CD14-positive monocyte (primary cell): ENCODE data around the gene CRYBA4. TPM values are rescaled to one million over a fixed set of nuclear protein-coding genes. Genes with fewer than 3 reads are reported as not detected.

Experiments
- DNase-seq, 3 donors: peaks; one replicate each; pipeline ENCODE4 v3.0.0-alpha.2; 2011 to 2022
- H2AFZ ChIP-seq: 2 replicates; pipeline ENCODE4 v1.6.0; 2012; ENCODE audit warnings: mild to moderate bottlenecking, low read depth, low read length, inconsistent platforms; ENCODE audit not compliant: insufficient read depth, poor library complexity, severe bottlenecking
- H3K27ac ChIP-seq, 2 donors: 1 replicate in 1 of 2; 2 replicates in 1 of 2; pipeline ENCODE4 v1.5.1; 2012 to 2013; ENCODE audit warnings: low read length in 2 of 2, control low read depth in 1 of 2, inconsistent platforms in 1 of 2, low read depth in 1 of 2, mild to moderate bottlenecking in 1 of 2
- H3K27me3 ChIP-seq, 2 donors: one replicate each; pipeline versions ENCODE4 v1.6.0 to v1.6.1; 2011 to 2013; ENCODE audit warnings: low read length in 2 of 2; ENCODE audit not compliant: control insufficient read depth in 2 of 2, insufficient read depth in 2 of 2
- H3K36me3 ChIP-seq, 2 donors: replicated peaks in 1 of 2; 1 replicate in 1 of 2; 2 replicates in 1 of 2; pipeline versions ENCODE4 v1.5.1 to v1.6.1; 2012 to 2013; ENCODE audit warnings: low read length in 2 of 2, control low read depth in 1 of 2, inconsistent platforms in 1 of 2, mild to moderate bottlenecking in 1 of 2; ENCODE audit not compliant: insufficient read depth in 2 of 2, control insufficient read depth in 1 of 2
- H3K4me1 ChIP-seq, 2 donors: 1 replicate in 1 of 2; 2 replicates in 1 of 2; pipeline versions ENCODE4 v1.5.1 to v1.6.1; 2012 to 2013; ENCODE audit warnings: low read length in 2 of 2, control low read depth in 1 of 2, inconsistent platforms in 1 of 2, mild to moderate bottlenecking in 1 of 2, moderate library complexity in 1 of 2; ENCODE audit not compliant: insufficient read depth in 2 of 2, control insufficient read depth in 1 of 2
- H3K4me2 ChIP-seq: replicated peaks from 2 replicates; pipeline ENCODE3; 2012; ENCODE audit warnings: low read length, moderate library complexity, mild to moderate bottlenecking; ENCODE audit not compliant: poor library complexity, severe bottlenecking; ENCODE audit errors: extremely low read depth
- H3K4me3 ChIP-seq, 3 experiments: fragments of 200-600 bp in 1 of 3; sonication (generic) in 1 of 3; replicated peaks in 1 of 3; 1 replicate in 2 of 3; 2 replicates in 1 of 3; pipeline ENCODE4 v1.5.1; 2011 to 2013; ENCODE audit warnings: low read length in 3 of 3, mild to moderate bottlenecking in 3 of 3, control low read depth in 2 of 3, low read depth in 2 of 3, inconsistent platforms in 1 of 3, moderate library complexity in 1 of 3
- H3K79me2 ChIP-seq: 2 replicates; pipeline ENCODE4 v1.6.0; 2012; ENCODE audit warnings: mild to moderate bottlenecking, control low read depth, inconsistent platforms, low read length, moderate library complexity; ENCODE audit not compliant: insufficient read depth
- H3K9ac ChIP-seq: 2 replicates; pipeline ENCODE4 v1.6.0; 2017; ENCODE audit warnings: low read length, mild to moderate bottlenecking; ENCODE audit not compliant: insufficient read depth, poor library complexity, severe bottlenecking
- H3K9me3 ChIP-seq, 2 donors: replicated peaks in 1 of 2; 1 replicate in 1 of 2; 2 replicates in 1 of 2; pipeline versions ENCODE4 v1.5.1 to v1.6.1; 2012 to 2013; ENCODE audit warnings: low read length in 2 of 2, control low read depth in 1 of 2; ENCODE audit not compliant: control insufficient read depth in 1 of 2, insufficient read depth in 1 of 2
- H4K20me1 ChIP-seq: 2 replicates; pipeline ENCODE4 v1.6.0; 2012; ENCODE audit warnings: mild to moderate bottlenecking, low read length, control low read depth, moderate library complexity; ENCODE audit not compliant: insufficient read depth
- H3K27ac Mint-ChIP-seq, 7 donors: one replicate each; pipeline ENCODE4 v1.8.0; 2020; ENCODE audit warnings: mild to moderate bottlenecking in 7 of 7, mixed read lengths in 7 of 7, moderate library complexity in 6 of 7, inconsistent platforms in 2 of 7
- H3K27me3 Mint-ChIP-seq, 3 donors: one replicate each; pipeline ENCODE4 v1.8.0; 2021 to 2022; ENCODE audit warnings: low read depth in 3 of 3, mild to moderate bottlenecking in 3 of 3, mixed read lengths in 3 of 3, moderate library complexity in 3 of 3, inconsistent platforms in 1 of 3
- H3K36me3 Mint-ChIP-seq, 2 donors: one replicate each; pipeline ENCODE4 v1.8.0; 2020; ENCODE audit warnings: mixed read lengths in 2 of 2, inconsistent platforms in 1 of 2, mild to moderate bottlenecking in 1 of 2
- H3K4me1 Mint-ChIP-seq: one replicate; pipeline ENCODE4 v1.8.0; 2020; ENCODE audit warnings: mild to moderate bottlenecking, mixed read lengths
- H3K4me3 Mint-ChIP-seq, 2 donors: one replicate each; pipeline ENCODE4 v1.8.0; 2020; ENCODE audit warnings: mild to moderate bottlenecking in 2 of 2, mixed read lengths in 2 of 2, moderate library complexity in 1 of 2
- H3K9me3 Mint-ChIP-seq, 7 donors: one replicate each; pipeline ENCODE4 v1.8.0; 2020 to 2022; ENCODE audit warnings: mixed read lengths in 7 of 7, mild to moderate bottlenecking in 6 of 7, moderate library complexity in 6 of 7, inconsistent platforms in 2 of 7
- CTCF ChIP-seq: fragments of 200-600 bp; IDR thresholded peaks from one replicate; pipeline ENCODE4 v1.8.0; 2022; ENCODE audit warnings: antibody characterized with exemption, mild to moderate bottlenecking
- WGBS: methylation state at CpG from one replicate; pipeline ENCODE4 v1.1.5; 2013; ENCODE audit warnings: missing lambda C conversion rate; ENCODE audit not compliant: insufficient coverage; 5-methylcytosine and 5-hydroxymethylcytosine counted together
- intact Hi-C, 2 donors: fragments of 100-400 bp; cut with micrococcal nuclease; formaldehyde crosslinking; loops; one replicate each; pipeline versions ENCODE4 v1.15.0 to v1.15.1; 2023
- polyA plus RNA-seq, 3 donors: library from polyadenylated mRNA; depleted of rRNA in 1 of 3; unstranded in 2 of 3; stranded (reverse) in 1 of 3; fragments of 300-500 nt in 2 of 3; fragments of >200 nt in 1 of 3; fragmentation: Illumina TruSeq in 2 of 3; gene quantifications; 1 replicate in 2 of 3; 2 replicates in 1 of 3; pipeline ENCODE4 v1.2.3, GENCODE V29; 2012 to 2021

The CRYBA4 gene
- polyA plus RNA-seq, 3 donors = not detected

- H3K4me1 Mint-ChIP-seq = peaks cover 58% of the 10 kb centered on the region
- 90% methylated on average over 8 of the region's 9 CpGs for WGBS
- intact Hi-C loops = loop anchor here (5.0 to 10.0 kb wide), 2 partner anchors 90 to 1243 kb away; partner anchors contain the start of gene PITPNB (in 1 of the 2)
Measured at GRCh38 chr22:26674211-26675190, 52.7 kb downstream of the CRYBA4 start.

More at GRCh38 chr22:26674211-26675190, 52.7 kb downstream of the CRYBA4 start:
- H3K36me3 Mint-ChIP-seq = peaks cover 13 to 18% of the 10 kb centered on the region in 2 donors
- H3K27ac ChIP-seq = peak overlapping the region; percentile 47 to 89
- peak overlapping the region in 1 of 3 experiments; percentile 83 for H3K4me3 ChIP-seq
- H2AFZ ChIP-seq = peak overlapping the region; percentile 15
- TF ChIP-seq CTCF = no peak
- peaks cover 42 to 47% of the 10 kb centered on the region in 2 donors for H3K4me1 ChIP-seq
- no peak for DNase-seq
- peak overlapping the region; percentile 71 to 99 (median 98) for H3K27ac Mint-ChIP-seq
- peak overlapping the region; percentile 86 to 95 for H3K4me3 Mint-ChIP-seq
- H3K36me3 ChIP-seq = peaks cover 0 to 6% of the 10 kb centered on the region in 2 donors
- H4K20me1 ChIP-seq = peaks cover 22% of the 10 kb centered on the region
- H3K79me2 ChIP-seq = peaks cover 49% of the 10 kb centered on the region
- no peaks in the 10 kb centered on the region for H3K9me3 ChIP-seq
- no peaks in the 10 kb centered on the region for H3K27me3 Mint-ChIP-seq
- H3K27me3 ChIP-seq = no peaks in the 10 kb centered on the region
- peak overlapping the region; percentile 86 for H3K4me2 ChIP-seq
- no peak overlapping the region for H3K9ac ChIP-seq
- H3K9me3 Mint-ChIP-seq = no peaks in the 10 kb centered on the region
